Measurements from ENCODE around the gene SEC16B. TPM values are rescaled to one million over a fixed set of nuclear protein-coding genes. Genes with fewer than 3 reads are reported as not detected.

Gene SEC16B
- total RNA-seq, 1 experiment from 2014 or later: not detected

- Histone ChIP-seq H3K4me3 (ENCODE audit: low read length) (no peak overlapping the region), H3K27ac (ENCODE audit: low read length) (no peak overlapping the region), H3K79me2 (ENCODE audit: low read length) (no peaks in the 10 kb centered on the region), H3K9me2 (replicated peaks; ENCODE audit: insufficient read depth, low read length) (no peaks in the 10 kb centered on the region), H3K4me2 (ENCODE audit: low read depth, low read length, poor library complexity, severe bottlenecking) (no peak overlapping the region), H3K9me3 (ENCODE audit: low read length) (no peaks in the 10 kb centered on the region), H2AFZ (ENCODE audit: low read length) (no peak overlapping the region), H3K9ac (ENCODE audit: low read length) (no peak overlapping the region), H3K36me3 (ENCODE audit: insufficient read depth, low read length) (no peaks in the 10 kb centered on the region), H3K27me3 (ENCODE audit: low read length) (no peaks in the 10 kb centered on the region), H4K20me1 (ENCODE audit: insufficient read depth, low read depth, low read length) (no peaks in the 10 kb centered on the region), H3K4me1 (ENCODE audit: low read length) (no peaks in the 10 kb centered on the region)
- no peak for DNase-seq
Observed at GRCh38 chr1:177934927-177935326, 34.9 kb downstream of the SEC16B start.

DNA sequence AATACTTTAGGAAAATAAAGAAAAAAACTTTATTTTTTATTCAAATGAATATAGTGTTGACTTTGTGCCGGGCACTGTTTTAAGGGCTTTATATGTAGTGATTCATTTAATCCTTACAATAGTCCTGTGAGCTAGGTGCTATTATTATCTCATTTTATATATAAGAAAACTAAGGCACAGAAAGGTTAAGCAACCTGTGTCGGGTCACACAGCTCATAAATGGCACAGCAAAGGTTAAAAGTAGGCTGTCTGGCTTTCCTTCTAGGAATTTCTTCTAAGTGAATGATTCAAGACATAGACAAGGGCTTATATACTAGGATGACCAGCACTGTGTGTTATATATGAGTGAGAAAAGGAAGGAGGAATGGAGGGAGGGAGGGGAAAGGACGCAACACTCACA lies 35.4 kb downstream of the SEC16B start:
- H3K36me3 ChIP-seq (ENCODE audit: insufficient read depth, low read length): no peaks in the 10 kb centered on the region
- no peaks in the 10 kb centered on the region for H3K9me2 ChIP-seq (replicated peaks; ENCODE audit: insufficient read depth, low read length)
- no peak for DNase-seq
- H3K79me2 ChIP-seq (ENCODE audit: low read length): no peaks in the 10 kb centered on the region
- H3K27ac ChIP-seq (ENCODE audit: low read length): no peak overlapping the region
- no peak overlapping the region for H2AFZ ChIP-seq (ENCODE audit: low read length)
- no peaks in the 10 kb centered on the region for H3K4me1 ChIP-seq (ENCODE audit: low read length)
- no peaks in the 10 kb centered on the region for H3K27me3 ChIP-seq (ENCODE audit: low read length)
- H3K9me3 ChIP-seq (ENCODE audit: low read length): no peaks in the 10 kb centered on the region
- no peak overlapping the region for H3K9ac ChIP-seq (ENCODE audit: low read length)
- no peaks in the 10 kb centered on the region for H4K20me1 ChIP-seq (ENCODE audit: insufficient read depth, low read depth, low read length)
- H3K4me2 ChIP-seq (ENCODE audit: low read depth, low read length, poor library complexity, severe bottlenecking): no peak overlapping the region
- no peak overlapping the region for H3K4me3 ChIP-seq (ENCODE audit: low read length)

DNA sequence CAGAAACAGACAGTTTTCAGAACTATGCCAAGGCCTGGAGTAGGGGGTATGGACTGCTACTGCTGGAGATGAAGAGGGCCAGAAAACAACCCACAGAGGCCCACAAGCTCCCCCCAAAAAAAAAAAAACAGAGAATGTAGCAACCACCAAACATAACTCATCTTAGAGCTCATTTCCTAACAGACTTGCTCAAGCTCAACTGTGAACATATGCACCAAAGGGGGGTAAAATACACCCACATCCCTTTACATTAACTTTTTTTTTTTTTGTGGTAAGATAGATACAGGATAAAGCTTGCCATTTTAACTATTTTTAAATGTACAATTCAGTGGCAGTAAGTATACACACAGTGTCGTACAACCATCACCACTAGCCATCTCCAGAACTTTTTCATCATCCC lies 36.0 kb downstream of the SEC16B start:
- Histone ChIP-seq H3K9ac (ENCODE audit: low read length) (no peak overlapping the region), H3K9me3 (ENCODE audit: low read length) (no peaks in the 10 kb centered on the region), H3K4me1 (ENCODE audit: low read length) (no peaks in the 10 kb centered on the region), H4K20me1 (ENCODE audit: insufficient read depth, low read depth, low read length) (no peaks in the 10 kb centered on the region), H3K4me2 (ENCODE audit: low read depth, low read length, poor library complexity, severe bottlenecking) (no peak overlapping the region), H3K4me3 (ENCODE audit: low read length) (no peak overlapping the region), H3K27me3 (ENCODE audit: low read length) (no peaks in the 10 kb centered on the region), H2AFZ (ENCODE audit: low read length) (no peak overlapping the region), H3K9me2 (replicated peaks; ENCODE audit: insufficient read depth, low read length) (no peaks in the 10 kb centered on the region), H3K79me2 (ENCODE audit: low read length) (no peaks in the 10 kb centered on the region), H3K36me3 (ENCODE audit: insufficient read depth, low read length) (no peaks in the 10 kb centered on the region), H3K27ac (ENCODE audit: low read length) (no peak overlapping the region)
- DNase-seq: no peak

GRCh38 chr1:177932123-177932522 lies 37.7 kb downstream of the SEC16B start:
- DNase-seq: no peak
- H3K4me1 ChIP-seq (ENCODE audit: low read length): no peaks in the 10 kb centered on the region

GRCh38 chr1:177928952-177929351 lies 40.9 kb downstream of the SEC16B start:
- Histone ChIP-seq H3K9me3 (ENCODE audit: low read length) (no peaks in the 10 kb centered on the region), H3K79me2 (ENCODE audit: low read length) (no peaks in the 10 kb centered on the region), H3K27me3 (ENCODE audit: low read length) (no peaks in the 10 kb centered on the region), H3K27ac (ENCODE audit: low read length) (no peak overlapping the region), H3K4me1 (ENCODE audit: low read length) (no peaks in the 10 kb centered on the region), H3K9me2 (replicated peaks; ENCODE audit: insufficient read depth, low read length) (no peaks in the 10 kb centered on the region), H3K4me3 (ENCODE audit: low read length) (no peak overlapping the region), H3K36me3 (ENCODE audit: insufficient read depth, low read length) (no peaks in the 10 kb centered on the region), H3K4me2 (ENCODE audit: low read depth, low read length, poor library complexity, severe bottlenecking) (no peak overlapping the region), H3K9ac (ENCODE audit: low read length) (no peak overlapping the region), H2AFZ (ENCODE audit: low read length) (no peak overlapping the region), H4K20me1 (ENCODE audit: insufficient read depth, low read depth, low read length) (no peaks in the 10 kb centered on the region)
- DNase-seq: no peak

More at GRCh38 chr1:177932123-177932522, 37.7 kb downstream of the SEC16B start:
- Histone ChIP-seq H2AFZ (ENCODE audit: low read length) (no peak overlapping the region), H3K9me3 (ENCODE audit: low read length) (no peaks in the 10 kb centered on the region), H3K27me3 (ENCODE audit: low read length) (no peaks in the 10 kb centered on the region), H3K9ac (ENCODE audit: low read length) (no peak overlapping the region), H3K27ac (ENCODE audit: low read length) (no peak overlapping the region), H3K79me2 (ENCODE audit: low read length) (no peaks in the 10 kb centered on the region), H3K9me2 (replicated peaks; ENCODE audit: insufficient read depth, low read length) (no peaks in the 10 kb centered on the region), H4K20me1 (ENCODE audit: insufficient read depth, low read depth, low read length) (no peaks in the 10 kb centered on the region), H3K4me2 (ENCODE audit: low read depth, low read length, poor library complexity, severe bottlenecking) (no peak overlapping the region), H3K36me3 (ENCODE audit: insufficient read depth, low read length) (no peaks in the 10 kb centered on the region), H3K4me3 (ENCODE audit: low read length) (no peak overlapping the region)

DNA sequence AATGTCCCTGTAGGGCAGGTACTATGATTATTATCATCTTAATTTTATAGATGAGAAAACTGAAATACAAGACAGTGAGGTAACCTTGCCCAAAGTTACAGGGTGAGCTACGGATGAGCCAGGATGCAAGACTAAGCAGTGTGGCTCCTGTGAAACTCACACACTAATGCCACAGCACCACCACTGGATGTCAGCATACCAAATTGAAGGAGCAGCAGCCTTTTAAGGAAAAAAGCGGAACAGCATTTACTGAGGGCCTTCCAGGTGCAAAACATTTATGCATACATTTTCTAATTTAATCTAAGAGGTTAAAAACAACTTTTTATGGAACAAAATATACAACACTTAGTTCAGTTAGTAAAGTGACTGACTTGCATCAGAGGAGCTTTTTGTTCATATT lies 41.7 kb downstream of the SEC16B start:
- Histone ChIP-seq H3K4me2 (ENCODE audit: low read depth, low read length, poor library complexity, severe bottlenecking) (no peak overlapping the region), H3K27ac (ENCODE audit: low read length) (no peak overlapping the region), H3K4me3 (ENCODE audit: low read length) (no peak overlapping the region), H2AFZ (ENCODE audit: low read length) (no peak overlapping the region), H3K27me3 (ENCODE audit: low read length) (no peaks in the 10 kb centered on the region), H3K79me2 (ENCODE audit: low read length) (no peaks in the 10 kb centered on the region), H3K9me3 (ENCODE audit: low read length) (no peaks in the 10 kb centered on the region), H3K4me1 (ENCODE audit: low read length) (no peaks in the 10 kb centered on the region), H4K20me1 (ENCODE audit: insufficient read depth, low read depth, low read length) (no peaks in the 10 kb centered on the region), H3K9me2 (replicated peaks; ENCODE audit: insufficient read depth, low read length) (no peaks in the 10 kb centered on the region), H3K36me3 (ENCODE audit: insufficient read depth, low read length) (no peaks in the 10 kb centered on the region), H3K9ac (ENCODE audit: low read length) (no peak overlapping the region)
- no peak for DNase-seq

DNA sequence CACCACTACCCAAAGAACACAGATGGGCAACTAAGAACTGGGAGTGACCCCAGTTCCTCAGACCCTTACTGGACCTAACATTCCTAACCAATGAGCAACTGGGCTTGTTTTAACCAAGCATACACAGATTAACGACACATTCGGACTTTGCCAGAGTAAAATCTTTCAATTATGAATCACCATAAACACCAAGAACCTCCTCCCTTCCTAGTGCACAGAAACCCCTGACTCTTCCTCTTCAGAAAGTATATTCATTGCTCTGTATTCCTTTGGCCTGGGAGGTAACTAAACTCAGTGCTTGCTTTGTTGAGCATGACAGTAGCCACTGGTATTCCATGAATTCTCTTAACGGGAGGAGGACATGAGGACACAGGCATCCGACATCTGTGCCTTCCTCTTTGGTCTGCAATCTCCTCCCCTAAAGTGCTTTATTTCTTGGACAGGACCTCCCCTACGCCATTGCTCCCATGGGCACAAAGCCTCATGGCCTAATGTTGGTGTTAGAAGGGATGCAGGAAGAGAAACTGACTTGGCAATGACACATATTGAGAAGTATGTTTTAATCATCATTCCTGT lies 42.7 kb downstream of the SEC16B start:
- no peaks in the 10 kb centered on the region for H3K36me3 ChIP-seq (ENCODE audit: insufficient read depth, low read length)
- no peak overlapping the region for H3K27ac ChIP-seq (ENCODE audit: low read length)
- no peak overlapping the region for H3K4me3 ChIP-seq (ENCODE audit: low read length)
- H2AFZ ChIP-seq (ENCODE audit: low read length): no peak overlapping the region
- H3K79me2 ChIP-seq (ENCODE audit: low read length): no peaks in the 10 kb centered on the region
- no peaks in the 10 kb centered on the region for H3K27me3 ChIP-seq (ENCODE audit: low read length)
- no peaks in the 10 kb centered on the region for H3K9me2 ChIP-seq (replicated peaks; ENCODE audit: insufficient read depth, low read length)
- no peaks in the 10 kb centered on the region for H3K4me1 ChIP-seq (ENCODE audit: low read length)
- no peak for DNase-seq
- H3K9me3 ChIP-seq (ENCODE audit: low read length): no peaks in the 10 kb centered on the region
- no peak overlapping the region for H3K9ac ChIP-seq (ENCODE audit: low read length)
- no peak overlapping the region for H3K4me2 ChIP-seq (ENCODE audit: low read depth, low read length, poor library complexity, severe bottlenecking)
- no peaks in the 10 kb centered on the region for H4K20me1 ChIP-seq (ENCODE audit: insufficient read depth, low read depth, low read length)

DNA sequence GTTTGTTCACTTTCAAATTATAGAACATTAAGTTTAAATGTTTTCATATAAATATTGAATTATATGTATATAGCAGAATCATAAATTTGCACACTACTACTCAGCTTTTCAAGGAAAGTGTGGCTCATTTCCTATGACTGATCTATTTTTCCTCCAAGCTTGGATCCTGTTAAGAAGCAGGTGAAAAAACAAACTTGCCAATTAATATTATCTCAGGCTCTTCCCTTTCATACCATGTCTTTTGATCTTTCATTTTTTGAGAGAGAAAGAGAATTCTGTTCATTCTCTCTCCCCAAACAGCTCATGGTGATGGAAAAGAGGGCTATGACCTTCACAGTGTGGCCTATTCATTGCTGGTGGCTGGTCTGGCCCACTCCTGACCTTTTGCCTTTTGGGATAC lies 43.7 kb downstream of the SEC16B start:
- Histone ChIP-seq H3K4me3 (ENCODE audit: low read length) (no peak overlapping the region), H4K20me1 (ENCODE audit: insufficient read depth, low read depth, low read length) (no peaks in the 10 kb centered on the region), H3K9me2 (replicated peaks; ENCODE audit: insufficient read depth, low read length) (no peaks in the 10 kb centered on the region), H3K27me3 (ENCODE audit: low read length) (no peaks in the 10 kb centered on the region), H2AFZ (ENCODE audit: low read length) (no peak overlapping the region), H3K79me2 (ENCODE audit: low read length) (no peaks in the 10 kb centered on the region), H3K9ac (ENCODE audit: low read length) (no peak overlapping the region), H3K4me1 (ENCODE audit: low read length) (no peaks in the 10 kb centered on the region), H3K9me3 (ENCODE audit: low read length) (no peaks in the 10 kb centered on the region), H3K27ac (ENCODE audit: low read length) (no peak overlapping the region), H3K4me2 (ENCODE audit: low read depth, low read length, poor library complexity, severe bottlenecking) (no peak overlapping the region), H3K36me3 (ENCODE audit: insufficient read depth, low read length) (no peaks in the 10 kb centered on the region)
- no peak for DNase-seq

GRCh38 chr1:177925006-177925405 lies 44.9 kb downstream of the SEC16B start:
- H3K9me2 ChIP-seq (replicated peaks; ENCODE audit: insufficient read depth, low read length): no peaks in the 10 kb centered on the region
- DNase-seq: no peak
- no peaks in the 10 kb centered on the region for H3K79me2 ChIP-seq (ENCODE audit: low read length)
- no peaks in the 10 kb centered on the region for H3K9me3 ChIP-seq (ENCODE audit: low read length)
- H3K4me2 ChIP-seq (ENCODE audit: low read depth, low read length, poor library complexity, severe bottlenecking): no peak overlapping the region
- H3K36me3 ChIP-seq (ENCODE audit: insufficient read depth, low read length): no peaks in the 10 kb centered on the region
- H3K9ac ChIP-seq (ENCODE audit: low read length): no peak overlapping the region
- no peak overlapping the region for H2AFZ ChIP-seq (ENCODE audit: low read length)
- H4K20me1 ChIP-seq (ENCODE audit: insufficient read depth, low read depth, low read length): no peaks in the 10 kb centered on the region
- no peak overlapping the region for H3K27ac ChIP-seq (ENCODE audit: low read length)
- H3K4me1 ChIP-seq (ENCODE audit: low read length): no peaks in the 10 kb centered on the region
- no peak overlapping the region for H3K4me3 ChIP-seq (ENCODE audit: low read length)
- H3K27me3 ChIP-seq (ENCODE audit: low read length): no peaks in the 10 kb centered on the region

All from Karpas-422 (cell line).